HTERT RPE-1 (cell line): ENCODE results near the gene TECPR1.

Experiments used
- in situ Hi-C: fragments of 300-500 bp; cut with MboI; formaldehyde crosslinking; loops from 4 replicates; pipeline ENCODE4 v1.14.3; 2020; ENCODE audit warnings: low sequenced_read_pairs

The TECPR1 gene

DNA sequence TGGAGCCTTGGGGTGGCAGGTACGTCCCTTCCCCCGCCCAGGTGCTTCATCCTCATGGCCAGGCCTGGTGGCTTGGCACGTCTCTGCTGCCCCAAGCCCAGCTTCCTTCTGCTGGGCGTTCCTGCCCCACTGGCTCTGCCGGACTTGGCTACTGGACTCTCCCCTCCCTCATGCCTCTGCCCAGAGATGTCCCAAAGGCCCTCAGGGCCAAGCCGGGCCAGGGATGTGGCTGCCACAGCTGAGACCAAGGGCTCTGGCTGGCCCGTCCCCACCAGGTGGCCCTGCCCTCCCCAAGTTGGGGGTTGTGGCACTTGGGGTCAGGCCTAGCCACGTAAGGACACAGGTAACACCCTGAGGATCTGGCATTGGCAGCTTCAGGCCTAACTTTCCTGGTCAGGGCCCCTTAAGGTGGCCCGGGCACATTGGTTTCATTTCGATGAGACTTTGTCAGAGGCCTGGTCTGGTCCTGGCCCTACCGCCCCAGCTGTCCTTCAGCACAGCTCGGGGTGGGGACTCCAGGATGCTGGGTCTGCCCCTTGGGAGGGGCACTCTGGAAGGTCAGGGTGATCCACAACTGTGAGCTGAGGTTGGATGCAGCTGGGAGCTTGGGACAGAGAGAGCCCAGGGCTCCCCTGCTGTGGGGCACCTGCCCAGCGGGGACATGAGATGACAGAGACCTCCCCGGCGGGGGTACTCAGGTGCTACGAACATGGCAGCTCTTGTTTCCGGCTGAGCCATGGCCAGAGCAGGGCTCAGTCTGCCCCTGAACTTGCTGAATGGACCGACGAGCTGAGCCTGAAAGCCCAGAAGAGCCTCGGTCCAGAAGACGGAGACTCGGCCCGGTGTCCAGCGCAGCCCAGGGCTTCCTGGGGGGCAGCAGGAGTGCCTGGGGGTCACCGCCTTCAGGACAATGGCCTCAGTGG lies 37.9 kb downstream of the TECPR1 start:
- in situ Hi-C loops = no loop called here

DNA sequence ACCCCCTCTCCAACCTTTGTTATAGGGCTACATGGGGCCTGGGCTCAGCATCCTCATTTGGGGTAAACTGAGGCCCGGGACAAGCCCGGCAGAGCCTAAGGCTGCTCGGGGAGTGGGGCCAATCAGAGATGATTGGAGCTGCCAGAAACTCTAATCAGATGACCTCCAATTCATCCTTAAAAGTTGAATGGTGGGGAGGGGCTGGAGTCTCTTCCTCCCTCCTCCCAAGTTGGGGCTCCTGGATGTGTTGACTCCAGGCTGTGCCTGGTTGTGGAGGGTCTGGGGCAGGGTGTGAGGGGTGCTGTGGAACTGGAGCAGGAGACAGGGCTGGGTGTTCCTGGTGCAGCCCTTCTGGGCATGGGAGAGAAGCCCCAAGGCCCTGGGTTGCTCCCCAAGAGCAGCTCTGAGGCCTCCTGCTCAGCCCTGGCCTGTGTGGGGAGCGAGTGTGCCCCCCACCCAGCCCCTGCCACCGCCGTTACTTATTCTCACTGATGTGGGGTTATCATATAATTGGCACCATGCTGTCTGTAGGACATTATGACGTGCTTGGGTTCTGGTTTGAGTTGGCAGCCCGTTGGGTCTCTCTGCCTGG lies 38.6 kb downstream of the TECPR1 start:
- in situ Hi-C loops = no loop called here

DNA sequence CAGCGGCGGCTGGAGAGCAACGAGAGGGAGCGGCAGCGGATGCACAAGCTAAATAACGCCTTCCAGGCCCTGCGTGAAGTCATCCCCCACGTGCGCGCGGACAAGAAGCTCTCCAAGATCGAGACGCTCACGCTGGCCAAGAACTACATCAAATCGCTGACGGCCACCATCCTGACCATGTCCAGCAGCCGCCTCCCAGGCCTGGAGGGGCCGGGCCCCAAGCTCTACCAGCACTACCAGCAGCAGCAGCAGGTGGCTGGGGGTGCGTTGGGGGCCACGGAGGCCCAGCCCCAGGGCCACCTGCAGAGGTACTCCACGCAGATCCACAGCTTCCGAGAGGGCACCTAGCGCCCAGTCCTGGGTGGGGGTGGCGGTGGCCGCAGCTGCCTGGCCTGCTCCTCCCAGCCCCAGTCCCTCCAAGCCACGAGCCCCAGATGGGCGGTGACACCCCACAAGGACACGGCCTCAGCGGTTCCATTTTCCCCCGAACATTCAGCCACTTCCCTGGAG lies 39.4 kb downstream of the TECPR1 start:
- in situ Hi-C loops = no loop called here

DNA sequence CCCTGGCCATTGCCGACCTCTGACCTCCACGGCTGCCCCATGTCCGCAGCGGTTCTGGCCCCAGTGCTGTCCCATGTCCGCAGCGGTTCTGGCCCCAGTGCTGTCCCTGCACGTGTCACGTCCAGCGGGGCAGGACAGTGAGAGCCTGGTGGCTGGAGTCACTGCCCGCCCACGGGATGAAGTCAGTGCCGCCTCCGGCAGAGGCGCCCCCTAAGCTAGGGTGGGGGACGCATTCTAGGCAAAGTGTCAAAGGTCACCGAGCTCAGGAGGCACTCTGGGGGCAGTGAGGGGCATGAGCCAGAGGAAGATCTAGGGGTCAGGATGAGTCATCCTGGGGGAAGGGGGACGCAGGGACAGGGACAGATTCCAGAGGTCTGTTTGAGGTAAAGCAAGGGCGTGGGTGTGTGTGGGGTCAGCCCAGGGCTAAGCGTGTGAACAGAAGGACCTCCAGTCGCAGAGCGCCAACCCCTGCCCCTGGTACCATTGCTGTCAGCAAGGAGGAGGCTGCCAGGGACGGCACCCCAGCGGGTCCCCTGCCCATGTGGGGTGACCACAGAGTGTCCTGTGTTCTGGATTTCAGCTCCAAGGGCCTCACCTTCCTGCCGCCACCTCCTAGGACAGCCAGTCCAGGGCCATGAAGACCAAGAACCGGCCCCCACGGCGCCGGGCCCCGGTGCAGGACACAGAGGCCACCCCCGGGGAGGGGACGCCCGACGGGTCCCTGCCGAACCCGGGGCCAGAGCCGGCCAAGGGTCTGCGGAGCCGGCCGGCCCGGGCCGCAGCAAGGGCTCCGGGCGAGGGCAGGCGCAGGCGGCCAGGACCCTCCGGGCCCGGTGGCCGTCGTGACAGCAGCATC lies 40.1 kb downstream of the TECPR1 start:
- in situ Hi-C loops = no loop called here

DNA sequence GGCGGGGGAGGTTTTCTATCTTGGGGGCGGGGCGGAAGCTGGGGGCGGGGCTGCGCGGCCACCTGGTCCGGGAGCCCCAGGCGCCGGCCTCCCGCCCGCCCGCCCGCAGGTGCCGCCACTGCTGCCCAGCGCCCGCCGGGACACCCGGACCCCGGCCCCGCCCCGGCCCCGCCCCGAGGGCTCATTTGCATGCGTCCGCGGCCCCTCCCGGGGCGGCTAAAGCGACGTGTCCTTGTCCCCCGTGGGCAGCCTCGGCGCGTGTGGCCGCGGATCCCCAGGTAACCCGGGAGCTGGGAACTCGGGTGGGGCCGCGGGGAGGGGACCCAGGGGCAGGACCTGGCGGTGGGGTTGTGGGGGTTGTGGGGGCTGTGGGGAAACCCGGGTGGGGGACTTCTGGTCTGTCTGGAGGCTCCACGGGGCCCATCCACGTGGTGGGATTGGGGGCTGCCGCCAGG lies 40.8 kb downstream of the TECPR1 start, which contains the start of gene BHLHA15:
Gene BHLHA15 (plus strand): TSS at position 219 of the 455 bp plus-strand sequence. CDS start 871 bp downstream, outside the sequence.
- in situ Hi-C loops = no loop called here

DNA sequence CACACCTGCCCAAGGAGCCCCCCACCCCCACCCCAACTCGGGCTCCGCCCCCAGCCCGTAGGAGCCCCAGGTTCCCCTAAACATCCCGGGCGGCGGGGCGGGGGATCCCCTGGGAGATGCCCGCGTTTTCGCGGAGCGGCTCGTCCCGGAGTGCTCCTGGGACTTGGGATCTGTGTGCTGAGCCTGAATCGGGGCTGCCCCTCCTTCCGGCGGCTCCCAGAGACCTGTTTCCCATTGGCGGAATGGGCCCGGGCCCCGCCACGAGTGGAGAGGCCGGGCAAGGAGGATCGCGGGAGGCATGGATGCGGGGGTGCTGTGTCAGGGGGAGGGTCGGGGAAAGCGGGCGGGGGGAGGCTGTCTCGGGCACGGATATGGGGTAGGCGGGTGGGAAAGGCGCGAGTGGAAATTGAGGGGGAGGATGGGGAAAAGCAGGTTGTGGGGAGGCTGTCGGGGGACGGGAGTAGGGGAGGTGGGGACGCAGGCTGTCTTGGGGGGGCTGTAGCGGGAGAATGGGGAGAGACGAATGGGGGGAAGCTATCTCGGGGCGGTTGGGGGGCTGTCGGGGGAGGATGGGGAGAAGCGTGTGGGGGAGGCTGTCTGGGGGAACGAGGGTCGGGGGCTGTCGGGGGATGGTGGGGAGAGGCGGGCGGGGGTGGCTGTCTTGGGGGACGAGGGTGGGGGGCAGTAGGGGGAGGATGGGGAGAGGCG lies 41.4 kb downstream of the TECPR1 start:
- in situ Hi-C loops = no loop called here

DNA sequence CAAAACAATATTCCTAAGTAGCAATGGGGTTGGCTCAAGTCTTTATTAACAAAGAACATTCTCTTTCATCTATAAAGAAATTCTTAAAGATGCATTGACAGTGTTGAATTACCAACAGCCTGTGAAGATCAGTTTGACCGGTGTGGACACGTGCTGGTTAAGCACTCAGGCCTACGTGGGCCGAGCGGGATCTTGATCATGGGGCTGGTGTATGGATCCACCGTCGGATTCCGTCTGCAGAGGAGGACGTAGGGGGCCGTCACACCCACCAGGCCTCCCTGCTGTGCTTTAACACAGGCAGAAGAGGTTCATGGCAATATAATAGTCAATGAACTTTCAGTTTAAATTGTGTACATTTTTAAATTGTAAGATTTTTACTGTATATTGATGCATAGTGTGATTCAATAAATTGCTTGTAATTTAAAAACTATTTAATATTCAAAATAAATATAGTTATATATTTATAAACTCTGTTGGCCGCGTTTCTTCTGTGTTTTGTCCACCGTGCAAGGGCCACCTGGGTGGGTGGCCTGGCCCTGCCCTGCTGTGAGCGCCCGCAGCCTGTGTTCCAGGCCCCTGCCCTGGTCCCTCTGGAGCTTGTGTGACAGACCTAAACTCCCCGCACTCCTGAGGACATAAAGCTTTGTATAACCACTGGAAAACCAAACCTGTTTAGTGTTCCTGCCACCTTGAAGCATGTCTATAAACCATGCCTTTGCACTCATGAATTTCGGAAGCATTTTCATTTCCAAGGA lies 42.7 kb downstream of the TECPR1 start:
- in situ Hi-C loops = no loop called here

DNA sequence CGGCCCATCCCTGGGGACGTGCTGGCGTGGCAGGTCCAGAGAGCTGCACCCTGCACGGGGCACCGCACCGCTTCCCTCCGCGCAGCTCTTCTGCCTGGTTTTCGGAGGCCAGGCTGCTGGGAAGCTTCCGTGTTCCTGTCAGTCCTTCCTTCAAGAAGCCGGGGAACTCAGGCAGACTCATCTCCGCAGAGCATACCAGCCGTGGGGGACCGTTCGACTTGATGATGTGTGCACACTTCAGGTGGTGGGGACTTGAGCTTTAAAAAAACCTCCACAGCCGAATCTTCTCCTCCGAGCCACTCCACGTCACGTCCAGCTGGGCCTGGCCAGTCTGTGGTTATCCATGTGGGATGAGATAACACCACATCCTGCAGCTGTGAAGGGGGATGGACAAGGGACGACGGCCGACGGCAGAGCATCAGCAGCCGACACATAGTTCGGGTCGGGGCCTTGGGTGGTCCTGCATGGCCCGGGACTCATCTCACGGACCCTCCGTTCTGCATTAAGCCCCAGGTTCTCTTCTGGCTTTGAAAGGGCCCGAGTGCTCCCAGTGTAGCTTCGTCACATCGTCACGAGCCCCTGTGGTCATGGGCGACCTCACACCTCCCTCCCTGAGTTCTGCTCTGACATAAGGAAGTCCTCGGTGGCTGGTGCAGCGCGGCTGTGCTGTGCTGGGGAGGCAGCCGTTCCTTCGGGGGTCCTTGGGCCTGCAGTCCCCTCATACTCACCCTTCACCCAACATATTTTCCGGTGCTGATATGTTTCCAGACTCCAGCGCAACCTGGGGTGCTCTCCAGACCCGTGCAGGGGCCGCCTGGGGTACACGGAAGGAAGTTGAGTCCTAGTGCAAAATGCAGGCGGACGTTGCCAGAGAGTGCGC lies 45.3 kb downstream of the TECPR1 start:
- in situ Hi-C loops = no loop called here

DNA sequence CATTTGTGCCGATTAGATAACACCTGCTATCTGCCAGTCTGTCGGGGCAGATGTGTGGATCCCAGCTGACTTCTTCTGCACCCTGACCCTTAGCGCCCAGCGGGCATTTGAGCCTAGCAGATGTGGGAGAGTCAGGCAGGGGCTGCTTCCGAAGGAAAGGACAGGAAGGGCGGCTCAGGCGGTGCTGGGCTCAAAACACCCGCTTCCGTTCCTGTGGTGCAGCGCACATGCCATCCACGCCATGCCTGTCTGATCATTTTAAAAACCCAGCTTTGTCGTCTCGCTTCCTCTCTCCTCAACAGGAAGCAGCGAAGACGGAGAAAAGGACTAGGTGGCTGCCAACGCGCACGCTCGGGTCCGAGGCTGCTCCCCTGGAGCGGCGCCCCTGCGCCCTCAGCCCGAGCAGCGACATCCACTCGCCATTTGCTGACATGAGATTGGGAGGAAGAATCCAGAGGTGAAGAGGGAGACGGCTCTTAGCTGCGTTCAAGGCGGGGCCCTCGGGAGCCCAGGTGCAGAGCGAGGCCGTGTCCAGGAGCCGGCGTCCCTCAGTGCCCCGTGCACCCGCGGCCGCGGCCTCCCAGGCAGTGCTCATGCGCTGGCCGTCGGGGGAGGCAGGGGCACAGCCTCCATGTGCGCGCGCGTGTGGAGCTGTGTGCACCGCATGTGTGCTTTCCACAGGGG lies 46.7 kb downstream of the TECPR1 start:
- in situ Hi-C loops = no loop called here

DNA sequence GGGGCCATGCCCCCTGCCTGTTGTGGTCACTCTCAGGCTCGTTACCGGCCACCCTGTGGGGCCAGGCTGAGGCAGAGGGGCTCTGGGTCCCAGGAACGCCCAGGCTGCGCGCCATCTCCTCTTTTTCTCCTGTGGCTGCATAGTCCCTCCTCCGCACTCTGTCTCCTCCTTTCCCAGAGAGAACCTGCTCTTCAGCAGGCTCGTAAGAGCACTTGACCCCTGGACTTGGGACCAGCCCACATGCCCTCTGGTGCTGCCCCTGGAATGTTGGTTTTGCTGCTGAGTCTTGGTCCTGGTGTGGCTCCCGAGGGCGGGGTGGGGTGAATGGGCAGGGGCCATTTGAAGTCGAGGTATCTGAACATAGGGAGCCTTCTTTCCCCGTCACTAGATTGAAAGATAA lies 47.4 kb downstream of the TECPR1 start:
- in situ Hi-C loops = no loop called here

DNA sequence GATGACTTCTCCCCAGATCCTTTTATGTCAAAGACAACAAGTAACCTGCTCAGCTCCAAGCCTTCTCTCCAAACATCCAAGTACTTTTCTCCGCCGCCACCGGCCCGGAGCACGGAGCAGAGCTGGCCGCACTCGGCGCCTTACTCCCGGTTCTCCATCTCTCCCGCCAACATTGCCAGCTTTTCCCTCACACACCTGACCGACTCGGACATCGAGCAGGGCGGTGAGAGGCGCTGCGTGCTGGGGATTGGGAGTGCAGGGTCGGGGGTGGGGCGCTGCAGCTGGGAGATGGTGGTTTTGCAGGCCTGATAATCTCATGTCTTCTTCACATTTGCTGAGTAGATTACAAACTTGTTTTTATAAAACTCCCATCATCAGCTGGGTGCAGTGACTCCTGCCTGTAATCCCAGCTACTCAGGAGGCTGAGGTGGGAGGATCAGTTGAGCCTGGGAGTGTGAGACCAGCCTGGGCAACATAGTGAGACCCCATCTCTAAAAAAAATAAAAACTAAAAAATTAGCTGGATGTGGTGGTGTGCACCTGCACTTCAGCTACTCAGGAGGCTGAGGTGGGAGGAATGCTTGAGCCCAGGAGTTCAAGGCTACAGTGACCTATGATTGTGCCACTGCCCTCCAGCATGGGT lies 47.9 kb downstream of the TECPR1 start:
- in situ Hi-C loops = no loop called here

DNA sequence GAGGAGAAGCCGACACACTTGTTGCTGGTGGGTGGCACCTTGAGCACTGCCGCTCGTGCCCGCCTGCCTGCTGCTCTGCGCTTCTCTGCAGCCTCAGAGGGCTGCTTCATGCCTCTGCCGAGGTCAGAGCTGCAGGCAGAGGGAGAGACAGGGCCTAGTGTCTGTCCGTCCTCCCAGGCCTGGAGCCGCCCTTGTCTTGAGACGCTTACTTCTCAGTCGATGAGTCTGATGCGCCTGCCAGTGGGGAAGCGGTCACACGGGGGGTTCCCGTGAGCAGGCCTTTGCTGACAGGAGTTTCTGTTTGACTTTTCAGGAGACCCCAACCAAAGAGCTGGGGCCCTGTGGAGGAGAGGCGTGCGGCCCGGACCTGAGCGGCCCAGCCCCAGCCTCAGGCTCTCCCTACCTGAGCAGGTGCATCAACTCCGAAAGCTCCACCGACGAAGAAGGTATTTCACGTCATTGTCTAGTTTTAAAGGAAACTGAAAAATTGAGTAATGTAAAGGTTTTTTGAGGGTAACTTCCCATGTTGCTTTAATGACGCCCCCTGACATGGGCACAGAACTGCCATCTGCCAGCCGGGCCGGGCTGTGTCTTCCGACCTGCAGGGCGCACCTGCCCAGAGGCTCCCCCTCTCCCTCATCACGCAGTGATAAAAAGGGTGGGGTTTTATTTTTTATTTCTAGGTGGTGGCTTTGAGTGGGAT lies 48.6 kb downstream of the TECPR1 start:
- in situ Hi-C loops = no loop called here

DNA sequence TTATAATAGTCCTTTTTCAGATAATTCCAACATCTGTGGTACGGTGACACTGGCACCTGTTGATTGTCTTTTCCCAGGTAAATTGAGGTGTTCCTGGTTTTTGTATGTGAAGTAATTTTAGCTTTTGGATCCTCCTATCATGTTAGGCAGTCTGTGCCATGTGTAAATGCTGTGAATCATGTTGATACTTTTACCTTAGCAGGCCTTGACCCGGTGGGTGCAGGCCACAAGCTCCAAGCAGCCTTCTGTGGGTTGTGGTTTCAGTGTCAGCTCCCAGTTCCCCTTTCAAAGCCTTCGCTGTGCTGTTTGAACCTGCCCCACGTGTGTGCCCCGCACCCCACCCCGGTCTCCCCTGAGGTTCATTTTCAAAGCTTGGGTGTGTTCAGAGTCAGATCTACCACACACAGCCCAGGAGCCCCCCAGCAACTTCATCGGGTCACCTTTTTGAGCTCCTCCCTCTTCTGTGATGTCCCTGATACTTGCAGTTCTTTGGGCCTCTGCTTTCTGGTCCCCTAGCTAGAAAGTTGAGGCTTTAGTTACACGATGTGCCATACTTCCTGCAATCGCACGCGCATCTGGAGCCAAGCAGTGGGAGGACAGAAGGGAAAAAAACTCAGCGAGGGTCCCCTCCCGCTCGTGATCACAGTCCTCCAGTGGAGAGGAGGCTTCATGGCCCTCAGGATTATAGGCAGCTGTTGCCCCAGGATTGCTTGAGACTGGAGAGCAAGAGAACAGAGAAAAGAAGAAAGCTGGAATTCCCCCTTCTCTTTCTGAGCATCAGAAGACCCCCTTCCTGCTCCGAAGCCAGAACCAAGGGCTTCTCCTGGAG lies 49.5 kb downstream of the TECPR1 start:
- in situ Hi-C loops = no loop called here

DNA sequence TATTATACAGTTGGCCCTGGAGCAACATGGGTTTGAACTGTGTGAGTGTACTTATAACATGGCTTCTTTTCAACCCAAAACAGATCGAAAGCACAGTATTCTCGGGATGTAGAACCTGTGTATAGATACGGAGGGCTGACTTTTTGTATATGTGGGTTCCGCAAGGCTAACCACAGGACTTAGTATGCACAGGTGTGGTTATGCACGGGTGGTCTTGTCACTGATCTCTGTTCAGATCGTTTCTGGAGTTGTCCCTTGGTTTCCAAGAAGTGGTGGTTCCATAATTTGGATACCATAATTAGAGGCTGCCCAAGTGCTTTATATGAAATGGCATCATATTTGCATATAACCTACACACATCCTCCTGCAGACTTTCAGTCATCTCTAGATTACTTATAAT lies 51.7 kb downstream of the TECPR1 start:
- in situ Hi-C loops = no loop called here

DNA sequence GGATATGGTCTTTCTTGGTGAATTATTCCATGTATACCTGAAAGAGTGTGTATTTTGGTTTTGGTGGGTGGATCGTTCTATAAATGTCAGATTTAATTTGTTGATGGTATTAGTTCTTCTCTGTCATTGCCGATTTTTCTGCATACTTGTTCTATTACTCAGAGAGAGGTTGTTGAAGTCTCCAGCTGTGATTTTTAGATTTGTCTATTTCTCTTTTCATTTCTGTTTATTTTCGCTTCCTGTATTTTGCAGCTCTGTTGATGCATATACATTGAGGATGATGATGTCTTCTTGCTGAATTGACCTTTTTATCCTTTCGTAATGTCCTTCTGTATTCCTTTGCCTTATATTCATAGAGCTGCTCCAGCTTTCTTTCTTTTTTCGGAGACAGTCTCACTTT lies 52.9 kb downstream of the TECPR1 start:
- in situ Hi-C loops = no loop called here
